Activated T-cell treated with anti-CD3 and anti-CD28 coated beads, Interleukin-2, amount 50 U/mL, for 48 hours (primary cell): ENCODE measurements around the gene DBP.

Experiments used
- DNase-seq, 2 experiments: peaks; one replicate each; pipeline ENCODE4 v3.0.0-alpha.2; 2020

The DBP gene

GRCh38 chr19:48606463-48607358 lies 30.5 kb downstream of the DBP start, which contains the start of gene SPACA4:
Gene SPACA4, plus strand, starts transcription at chr19:48606742. Its CDS starts 237 bp downstream, at chr19:48606979.
- DNase-seq = no peak

- DNase-seq = no peak
Observed at GRCh38 chr19:48603850-48604249, 33.3 kb downstream of the DBP start.

GRCh38 chr19:48603449-48603848 lies 33.7 kb downstream of the DBP start:
- no peak for DNase-seq

GRCh38 chr19:48603001-48603400 lies 34.2 kb downstream of the DBP start:
- no peak for DNase-seq

GRCh38 chr19:48600679-48601417 lies 36.3 kb downstream of the DBP start:
- DNase-seq = no peak

GRCh38 chr19:48598996-48599700 lies 38.0 kb downstream of the DBP start:
- no peak for DNase-seq

- peak in 1 of 2 experiments; percentile 55 for DNase-seq
Observed at GRCh38 chr19:48596679-48597465, 40.3 kb downstream of the DBP start.

GRCh38 chr19:48596237-48596636 lies 40.9 kb downstream of the DBP start:
- DNase-seq = no peak

GRCh38 chr19:48595833-48596232 lies 41.3 kb downstream of the DBP start:
- no peak for DNase-seq

GRCh38 chr19:48595171-48595570 lies 42.0 kb downstream of the DBP start:
- DNase-seq = no peak

GRCh38 chr19:48591021-48591420 lies 46.2 kb downstream of the DBP start:
- DNase-seq = no peak

- DNase-seq = peak; percentile 92
Observed at GRCh38 chr19:48588670-48589401, 48.3 kb downstream of the DBP start.

- DNase-seq = no peak
Observed at GRCh38 chr19:48587387-48587786, 49.8 kb downstream of the DBP start.

- no peak for DNase-seq
Observed at GRCh38 chr19:48582168-48582567, 55.0 kb downstream of the DBP start.
